Vagina (tissue), 2 donors: ENCODE data around the gene INF2. TPM values are rescaled to one million over a fixed set of nuclear protein-coding genes. Genes with fewer than 3 reads are reported as not detected.

ENCODE experiments used
- DNase-seq, 2 donors: peaks; one replicate each; pipeline ENCODE4 v3.0.0-alpha.2; 2017; ENCODE audit errors: extremely low spot score in 2 of 2
- H3K27ac ChIP-seq: fragments of 200-600 bp; sonication (generic); one replicate; pipeline ENCODE4 v1.5.1; 2019
- H3K27me3 ChIP-seq: fragments of 200-600 bp; sonication (generic); one replicate; pipeline ENCODE4 v1.5.1; 2019
- H3K36me3 ChIP-seq, 2 donors: fragments of 200-600 bp; sonication (generic); one replicate each; pipeline ENCODE4 v1.5.1; 2017 to 2019
- H3K4me1 ChIP-seq: fragments of 200-600 bp; sonication (generic); one replicate; pipeline ENCODE4 v1.5.1; 2019
- H3K4me3 ChIP-seq, 2 donors: fragments of 200-600 bp; sonication (generic); 1 replicate in 1 of 2; 2 replicates in 1 of 2; pipeline ENCODE4 v1.5.1; 2016 to 2019
- H3K9me3 ChIP-seq: fragments of 200-600 bp; sonication (generic); one replicate; pipeline ENCODE4 v1.5.1; 2019
- CTCF ChIP-seq, 3 experiments: fragments of 450-650 bp in 2 of 3; fragments of 200-600 bp in 1 of 3; sonication (generic) in 1 of 3; IDR thresholded peaks; one replicate each; pipeline ENCODE4 v1.5.1; 2017 to 2019; ENCODE audit warnings: antibody characterized with exemption in 3 of 3, mild to moderate bottlenecking in 2 of 3, moderate library complexity in 2 of 3
- POLR2A ChIP-seq, 2 donors: fragments of 450-650 bp; IDR thresholded peaks; one replicate each; pipeline ENCODE4 v1.6.1; 2017; ENCODE audit warnings: antibody characterized with exemption in 2 of 2, mild to moderate bottlenecking in 2 of 2, moderate library complexity in 2 of 2
- POLR2AphosphoS5 ChIP-seq, 2 donors: sonication (generic); formaldehyde crosslinking; IDR thresholded peaks; one replicate each; pipeline ENCODE4 v1.9.0; 2017; ENCODE audit warnings: antibody characterized with exemption in 2 of 2, mild to moderate bottlenecking in 2 of 2, low read depth in 1 of 2; ENCODE audit not compliant: insufficient read depth in 1 of 2
- intact Hi-C: fragments of 100-400 bp; cut with DNase I; formaldehyde crosslinking; loops from one replicate; pipeline ENCODE4 v1.15.1; 2023
- total RNA-seq: library from RNA; depleted of rRNA; stranded (reverse); fragments of >200 nt; gene quantifications from one replicate; pipeline ENCODE4 v1.2.3, GENCODE V29; 2016

Gene INF2
- total RNA-seq, 1 donor from 2014 or later, result 49.1 TPM

DNA sequence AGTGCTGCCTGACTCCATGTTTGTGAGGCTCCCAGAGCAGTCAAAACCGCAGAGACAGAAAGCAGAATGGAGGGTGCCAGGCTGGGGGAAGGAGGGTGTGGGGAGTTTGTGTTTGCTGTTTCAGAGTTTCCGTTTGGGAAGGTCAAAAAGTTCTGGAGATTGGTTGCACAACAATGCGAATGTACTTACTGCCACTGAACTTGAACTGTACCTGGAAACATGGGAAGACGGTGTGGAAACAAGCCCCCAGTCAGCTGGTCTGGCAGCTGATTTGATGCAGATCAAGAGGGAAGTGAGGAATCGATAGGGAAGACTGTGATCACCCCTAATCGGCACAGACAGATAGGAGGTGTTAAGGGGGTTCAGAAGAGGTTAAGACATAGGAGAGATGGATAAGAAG, 35.3 kb upstream of the INF2 start:
- H3K27me3 ChIP-seq, result no peaks in the 10 kb centered on the region
- H3K27ac ChIP-seq, result no peak overlapping the region
- intact Hi-C loops, result no loop called here
- no peaks in the 10 kb centered on the region for H3K9me3 ChIP-seq
- no peak for DNase-seq
- H3K4me1 ChIP-seq, result peaks cover 10% of the 10 kb centered on the region
- H3K36me3 ChIP-seq, result no peaks in the 10 kb centered on the region
- no peak for TF ChIP-seq POLR2A (IDR thresholded peaks at IDR 0.05)
- TF ChIP-seq CTCF (IDR thresholded peaks at IDR 0.05), result no peak
- no peak for TF ChIP-seq POLR2AphosphoS5 (IDR thresholded peaks at IDR 0.05; ENCODE audit: insufficient read depth in 1 of 2, low read depth in 1 of 2)
- H3K4me3 ChIP-seq, result no peak overlapping the region

DNA sequence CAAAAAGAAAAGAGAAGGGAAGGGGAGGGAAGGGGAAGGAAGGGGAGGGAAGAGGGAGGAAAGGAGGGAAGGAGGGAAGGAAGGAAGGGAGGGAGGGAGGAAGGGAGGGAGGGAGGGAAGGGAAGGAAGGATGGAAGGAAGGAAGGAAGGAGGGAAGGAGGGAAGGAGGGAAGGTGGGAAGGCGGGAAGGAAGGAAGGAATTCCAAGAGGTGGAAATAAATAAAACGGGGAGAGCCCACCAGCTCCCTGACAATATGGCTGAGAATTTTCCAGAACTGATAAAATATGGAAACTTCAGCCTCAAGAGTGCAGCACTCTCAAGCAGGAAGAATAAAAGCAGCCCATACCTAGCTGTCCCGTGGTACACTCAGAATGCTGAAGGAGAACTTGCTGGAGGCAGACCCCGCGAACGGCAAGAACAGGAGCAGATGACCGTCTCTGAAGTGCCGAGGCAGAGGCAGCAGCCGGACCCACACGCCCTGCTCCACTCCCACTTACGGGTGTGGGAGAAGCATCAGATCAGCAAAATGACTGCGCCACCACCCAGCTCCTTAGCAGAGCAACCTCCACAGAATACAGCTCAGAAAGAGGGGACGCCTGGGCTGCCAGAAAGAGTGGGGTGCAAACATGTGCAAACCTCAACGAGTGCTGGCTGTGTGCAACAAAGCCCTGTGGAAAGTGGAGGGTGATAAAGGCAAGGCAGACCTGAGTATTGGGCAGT, 34.1 kb upstream of the INF2 start:
- no peak overlapping the region for H3K27ac ChIP-seq
- H3K36me3 ChIP-seq, result no peaks in the 10 kb centered on the region
- H3K4me3 ChIP-seq, result no peak overlapping the region
- TF ChIP-seq CTCF (IDR thresholded peaks at IDR 0.05) (no peak), POLR2AphosphoS5 (IDR thresholded peaks at IDR 0.05; ENCODE audit: insufficient read depth in 1 of 2, low read depth in 1 of 2) (no peak), POLR2A (IDR thresholded peaks at IDR 0.05) (no peak)
- no peaks in the 10 kb centered on the region for H3K27me3 ChIP-seq
- DNase-seq, result no peak
- intact Hi-C loops, result no loop called here
- no peaks in the 10 kb centered on the region for H3K9me3 ChIP-seq
- peaks cover 5% of the 10 kb centered on the region for H3K4me1 ChIP-seq

- H3K36me3 ChIP-seq, result no peaks in the 10 kb centered on the region
- no peak overlapping the region for H3K4me3 ChIP-seq
- no peak for DNase-seq
- intact Hi-C loops, result no loop called here
- H3K9me3 ChIP-seq, result no peaks in the 10 kb centered on the region
- no peak overlapping the region for H3K27ac ChIP-seq
- no peaks in the 10 kb centered on the region for H3K4me1 ChIP-seq
- TF ChIP-seq CTCF (IDR thresholded peaks at IDR 0.05) (no peak), POLR2AphosphoS5 (IDR thresholded peaks at IDR 0.05; ENCODE audit: insufficient read depth in 1 of 2, low read depth in 1 of 2) (no peak), POLR2A (IDR thresholded peaks at IDR 0.05) (no peak)
- H3K27me3 ChIP-seq, result no peaks in the 10 kb centered on the region
Observed at GRCh38 chr14:104656014-104656714, 33.3 kb upstream of the INF2 start.

- no peaks in the 10 kb centered on the region for H3K4me1 ChIP-seq
- H3K4me3 ChIP-seq, result no peak overlapping the region
- TF ChIP-seq CTCF (IDR thresholded peaks at IDR 0.05), result no peak
- no peak for TF ChIP-seq POLR2AphosphoS5 (IDR thresholded peaks at IDR 0.05; ENCODE audit: insufficient read depth in 1 of 2, low read depth in 1 of 2)
- no peak for TF ChIP-seq POLR2A (IDR thresholded peaks at IDR 0.05)
- H3K9me3 ChIP-seq, result no peaks in the 10 kb centered on the region
- intact Hi-C loops, result no loop called here
- no peaks in the 10 kb centered on the region for H3K36me3 ChIP-seq
- no peak overlapping the region for H3K27ac ChIP-seq
- DNase-seq, result no peak
- H3K27me3 ChIP-seq, result no peaks in the 10 kb centered on the region
Observed at GRCh38 chr14:104657101-104657524, 32.3 kb upstream of the INF2 start.
